Measurements from ENCODE around the gene SLC38A11.

Gene SLC38A11

GRCh38 chr2:164917296-164917903 lies 37.9 kb downstream of the SLC38A11 start:
- H3K36me3 Mint-ChIP-seq, result no peaks in the 10 kb centered on the region
- H3K27me3 Mint-ChIP-seq, result no peaks in the 10 kb centered on the region
- ATAC-seq (ENCODE audit: low read depth), result no peak
- no peaks in the 10 kb centered on the region for H3K9me3 Mint-ChIP-seq
- H3K4me3 Mint-ChIP-seq, result no peak overlapping the region
- no peak overlapping the region for H3K27ac Mint-ChIP-seq
- H3K4me1 Mint-ChIP-seq, result peaks cover 12% of the 10 kb centered on the region
- no peak for DNase-seq (ENCODE audit: low spot score in 2 of 2)

GRCh38 chr2:164915566-164915965 lies 39.8 kb downstream of the SLC38A11 start:
- no peaks in the 10 kb centered on the region for H3K9me3 Mint-ChIP-seq
- ATAC-seq (ENCODE audit: low read depth) (no peak), DNase-seq (ENCODE audit: low spot score in 2 of 2) (no peak)
- no peaks in the 10 kb centered on the region for H3K27me3 Mint-ChIP-seq
- H3K4me1 Mint-ChIP-seq, result peaks cover 12% of the 10 kb centered on the region
- no peak overlapping the region for H3K4me3 Mint-ChIP-seq
- H3K36me3 Mint-ChIP-seq, result no peaks in the 10 kb centered on the region
- no peak overlapping the region for H3K27ac Mint-ChIP-seq

DNA sequence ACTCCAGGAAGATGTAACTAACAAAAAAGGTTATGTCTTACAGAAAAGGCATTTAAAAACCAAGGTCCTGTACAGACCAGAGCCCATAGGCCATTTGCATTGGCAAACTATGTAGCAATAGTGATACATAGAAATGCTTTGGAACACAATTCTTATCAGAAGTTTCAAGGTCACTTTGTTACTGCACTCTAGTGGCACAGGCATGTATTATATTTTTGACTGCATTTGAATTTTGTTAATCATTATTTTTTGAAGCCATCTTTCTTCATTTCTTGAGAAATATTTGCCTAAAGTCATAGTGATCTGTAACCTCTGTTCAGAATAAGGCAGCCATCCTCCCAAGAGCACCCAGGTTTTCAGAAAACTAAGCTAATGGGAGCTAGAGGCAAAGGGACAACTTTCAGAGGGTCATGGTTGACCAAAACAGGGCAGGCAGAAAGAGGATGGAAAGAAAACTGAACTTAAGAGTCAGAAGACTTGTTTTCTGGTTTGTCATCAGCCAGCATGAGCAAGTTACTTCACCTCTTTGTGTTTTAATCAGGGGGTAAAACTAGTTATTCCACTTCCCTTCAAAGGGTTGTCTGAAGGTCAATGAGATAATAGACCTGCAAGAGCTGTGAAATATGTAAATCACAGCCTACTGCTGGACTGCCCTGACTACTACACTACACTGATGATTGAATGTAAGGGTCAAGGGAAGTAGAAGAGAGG lies 41.5 kb downstream of the SLC38A11 start:
- H3K4me3 Mint-ChIP-seq, result no peak overlapping the region
- DNase-seq (ENCODE audit: low spot score in 2 of 2) (peak in 1 of 2 donors; percentile 27), ATAC-seq (ENCODE audit: low read depth) (peak; percentile 67)

DNA sequence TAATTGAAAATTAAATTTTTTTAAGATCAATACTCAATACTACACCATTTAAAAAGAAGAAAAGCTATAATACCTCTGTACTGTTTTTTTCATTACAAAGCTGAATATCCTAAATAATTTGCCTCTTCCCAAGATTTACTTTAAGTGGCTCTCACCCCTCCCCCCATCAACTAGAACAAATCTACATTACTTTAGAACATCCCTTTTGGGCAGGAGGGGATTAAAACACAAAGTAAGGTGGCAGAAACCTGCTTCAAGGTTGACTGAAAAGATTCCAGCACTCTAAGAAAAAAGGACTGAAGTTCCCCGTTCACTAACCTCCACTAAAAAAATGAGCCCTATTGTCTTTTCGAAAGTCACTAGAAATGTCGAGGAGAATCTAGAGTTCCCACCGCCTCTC lies 42.3 kb downstream of the SLC38A11 start:
- ATAC-seq (ENCODE audit: low read depth) (no peak), DNase-seq (ENCODE audit: low spot score in 2 of 2) (no peak)
- H3K9me3 Mint-ChIP-seq, result no peaks in the 10 kb centered on the region
- peaks cover 22% of the 10 kb centered on the region for H3K4me1 Mint-ChIP-seq
- H3K27ac Mint-ChIP-seq, result no peak overlapping the region
- no peak overlapping the region for H3K4me3 Mint-ChIP-seq
- no peaks in the 10 kb centered on the region for H3K27me3 Mint-ChIP-seq
- H3K36me3 Mint-ChIP-seq, result no peaks in the 10 kb centered on the region

More for the DNA sequence above, 41.5 kb downstream of the SLC38A11 start:
- no peaks in the 10 kb centered on the region for H3K9me3 Mint-ChIP-seq
- peak overlapping the region; percentile 0 for H3K27ac Mint-ChIP-seq
- no peaks in the 10 kb centered on the region for H3K27me3 Mint-ChIP-seq
- H3K36me3 Mint-ChIP-seq, result no peaks in the 10 kb centered on the region
- H3K4me1 Mint-ChIP-seq, result peaks cover 22% of the 10 kb centered on the region

DNA sequence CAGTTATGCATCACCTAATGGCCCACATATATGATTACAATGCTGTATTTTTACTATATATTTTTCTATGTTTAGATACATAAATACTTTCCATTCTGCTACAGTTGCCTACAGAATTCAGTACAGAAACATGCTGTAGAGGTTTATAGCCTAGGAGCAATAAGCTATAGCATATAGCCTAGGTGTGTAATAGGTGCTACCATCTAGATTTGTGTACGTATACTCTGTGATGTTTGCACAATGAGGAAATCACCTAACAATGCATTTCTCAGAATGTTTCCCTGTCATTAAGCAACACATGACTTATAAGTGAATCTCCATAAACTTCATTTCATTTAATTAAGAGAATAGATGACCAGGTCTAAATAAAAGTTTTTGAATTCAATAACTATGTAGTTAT lies 43.5 kb downstream of the SLC38A11 start:
- Mint-ChIP-seq H3K27me3 (no peaks in the 10 kb centered on the region), H3K27ac (no peak overlapping the region), H3K4me3 (no peak overlapping the region), H3K36me3 (no peaks in the 10 kb centered on the region), H3K4me1 (peaks cover 20% of the 10 kb centered on the region), H3K9me3 (no peaks in the 10 kb centered on the region)
- ATAC-seq (ENCODE audit: low read depth) (no peak), DNase-seq (ENCODE audit: low spot score in 2 of 2) (no peak)

- Mint-ChIP-seq H3K27ac (peak overlapping the region; percentile 35), H3K4me1 (peaks cover 20% of the 10 kb centered on the region), H3K27me3 (no peaks in the 10 kb centered on the region), H3K36me3 (no peaks in the 10 kb centered on the region), H3K4me3 (no peak overlapping the region), H3K9me3 (no peaks in the 10 kb centered on the region)
- ATAC-seq (ENCODE audit: low read depth) (peak; percentile 78), DNase-seq (ENCODE audit: low spot score in 2 of 2) (no peak)
These were observed 45.0 kb downstream of the SLC38A11 start for GRCh38 chr2:164910101-164910899.

- Mint-ChIP-seq H3K9me3 (no peaks in the 10 kb centered on the region), H3K36me3 (no peaks in the 10 kb centered on the region), H3K27ac (no peak overlapping the region), H3K27me3 (no peaks in the 10 kb centered on the region), H3K4me1 (peaks cover 13% of the 10 kb centered on the region), H3K4me3 (no peak overlapping the region)
- DNase-seq (ENCODE audit: low spot score in 2 of 2) (no peak), ATAC-seq (ENCODE audit: low read depth) (no peak)
These were observed 48.4 kb downstream of the SLC38A11 start for GRCh38 chr2:164906947-164907346.

DNA sequence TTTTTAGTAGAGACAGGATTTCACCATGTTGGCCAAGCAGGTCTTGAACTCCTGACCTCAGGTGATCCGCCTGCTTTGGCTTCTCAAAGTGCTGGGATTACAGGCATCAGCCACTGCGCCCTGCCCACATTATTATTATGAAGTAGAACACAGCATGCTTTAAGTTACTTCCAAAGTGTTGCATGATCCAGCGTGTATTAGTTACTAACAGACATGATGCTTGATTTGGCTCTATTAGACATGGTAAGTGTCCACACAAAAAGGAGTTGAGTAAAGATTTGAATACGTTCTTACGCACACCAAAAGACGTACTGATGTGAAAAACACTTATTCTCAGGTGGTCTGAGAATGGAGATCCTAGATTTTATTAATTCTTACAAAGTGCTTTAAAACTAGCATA lies 50.0 kb downstream of the SLC38A11 start:
- ATAC-seq (ENCODE audit: low read depth), result no peak
- Mint-ChIP-seq H3K27ac (no peak overlapping the region), H3K36me3 (no peaks in the 10 kb centered on the region), H3K4me3 (no peak overlapping the region), H3K4me1 (peaks cover 10% of the 10 kb centered on the region), H3K9me3 (peaks cover under 1% of the 10 kb centered on the region), H3K27me3 (no peaks in the 10 kb centered on the region)
- no peak for DNase-seq (ENCODE audit: low spot score in 2 of 2)

GRCh38 chr2:164903951-164904350 lies 51.4 kb downstream of the SLC38A11 start:
- ATAC-seq (ENCODE audit: low read depth), result no peak
- Mint-ChIP-seq H3K36me3 (no peaks in the 10 kb centered on the region), H3K27ac (no peak overlapping the region), H3K27me3 (no peaks in the 10 kb centered on the region), H3K9me3 (peaks cover 2% of the 10 kb centered on the region), H3K4me3 (no peak overlapping the region), H3K4me1 (no peaks in the 10 kb centered on the region)
- DNase-seq (ENCODE audit: low spot score in 2 of 2), result no peak

GRCh38 chr2:164903204-164903603 lies 52.1 kb downstream of the SLC38A11 start:
- ATAC-seq (ENCODE audit: low read depth), result no peak
- Mint-ChIP-seq H3K27me3 (no peaks in the 10 kb centered on the region), H3K36me3 (no peaks in the 10 kb centered on the region), H3K4me3 (no peak overlapping the region), H3K27ac (no peak overlapping the region), H3K9me3 (peaks cover 2% of the 10 kb centered on the region), H3K4me1 (no peaks in the 10 kb centered on the region)
- no peak for DNase-seq (ENCODE audit: low spot score in 2 of 2)

DNA sequence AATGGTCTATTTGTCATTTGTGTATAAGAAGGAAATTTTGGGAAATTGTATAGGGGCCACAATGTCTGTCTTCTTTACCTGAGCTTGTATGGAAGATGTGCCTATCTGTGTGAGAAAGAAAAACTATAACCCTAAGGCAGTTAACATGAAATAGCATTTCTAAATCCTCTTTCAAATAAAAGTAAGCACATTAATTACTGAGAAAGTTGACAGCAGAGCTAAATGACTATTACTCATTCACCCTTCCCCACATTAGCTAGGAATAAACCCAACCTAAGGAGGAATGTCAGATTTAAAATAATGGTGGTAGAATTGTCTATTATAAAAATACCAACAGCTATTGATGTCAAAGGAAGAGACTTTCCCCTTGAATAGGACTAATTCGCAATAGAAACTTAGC lies 56.2 kb downstream of the SLC38A11 start:
- Mint-ChIP-seq H3K9me3 (peaks cover 2% of the 10 kb centered on the region), H3K36me3 (no peaks in the 10 kb centered on the region), H3K4me3 (no peak overlapping the region), H3K4me1 (peaks cover 11% of the 10 kb centered on the region), H3K27ac (no peak overlapping the region), H3K27me3 (no peaks in the 10 kb centered on the region)
- ATAC-seq (ENCODE audit: low read depth) (no peak), DNase-seq (ENCODE audit: low spot score in 2 of 2) (no peak)

DNA sequence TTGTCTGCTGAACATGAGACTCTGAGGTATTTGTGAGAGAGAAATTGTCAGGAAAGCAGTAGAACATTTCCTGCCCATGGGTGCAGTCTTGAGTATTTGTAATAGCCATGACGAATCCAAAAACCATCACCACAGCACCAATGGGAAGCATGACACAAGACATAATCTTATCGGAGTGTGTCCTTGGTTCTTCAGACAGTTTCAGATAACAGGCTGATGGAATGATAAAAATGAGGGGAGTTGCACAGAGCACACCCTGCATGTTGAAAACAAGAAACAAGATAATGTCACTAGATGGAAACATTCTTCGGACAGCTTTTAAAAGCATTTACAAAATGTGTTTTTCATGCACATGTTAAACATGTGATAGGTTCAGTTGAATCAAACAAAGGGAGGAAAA lies 56.9 kb downstream of the SLC38A11 start:
- H3K9me3 Mint-ChIP-seq, result peaks cover 2% of the 10 kb centered on the region
- no peak overlapping the region for H3K27ac Mint-ChIP-seq
- no peak for DNase-seq (ENCODE audit: low spot score in 2 of 2)

DNA sequence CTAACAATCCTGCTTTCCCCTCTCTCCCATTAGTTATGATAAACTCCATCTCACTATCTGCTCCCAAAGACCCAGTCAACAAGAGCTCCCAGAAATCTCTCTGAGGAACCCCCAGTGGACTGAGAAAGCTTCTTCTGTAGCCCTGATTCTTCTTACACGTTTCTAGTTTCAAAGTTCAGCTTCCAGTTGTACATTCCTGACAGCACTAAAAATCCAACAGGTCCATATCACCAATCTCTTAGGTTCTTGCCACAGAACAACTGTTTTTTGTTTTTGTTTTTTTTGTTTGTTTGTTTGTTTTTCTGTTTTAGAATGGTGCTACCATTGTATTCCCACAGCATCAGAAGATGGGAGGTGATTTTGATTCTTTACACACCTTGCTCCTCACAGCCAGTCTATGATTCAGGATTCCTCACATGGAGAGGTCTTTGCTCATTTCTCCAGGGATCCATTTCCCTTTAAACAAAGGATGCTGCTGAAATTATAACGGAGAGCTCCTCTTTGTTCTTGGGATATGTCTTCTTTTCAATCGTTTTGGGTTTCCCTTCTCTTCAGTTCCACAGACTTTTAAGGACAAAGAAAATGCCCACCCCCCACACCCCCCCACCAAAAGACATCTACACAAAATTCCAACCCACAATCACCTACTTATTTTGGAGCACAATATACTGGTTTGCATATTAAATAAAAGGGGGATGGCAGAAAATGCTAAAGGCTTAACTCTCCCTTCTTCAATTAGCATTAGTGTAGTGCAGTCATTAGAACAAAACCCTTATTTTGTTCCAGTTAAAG lies 57.7 kb downstream of the SLC38A11 start:
- Mint-ChIP-seq H3K4me1 (peaks cover 11% of the 10 kb centered on the region), H3K9me3 (peaks cover 2% of the 10 kb centered on the region), H3K27me3 (no peaks in the 10 kb centered on the region), H3K36me3 (no peaks in the 10 kb centered on the region), H3K27ac (peak overlapping the region; percentile 49), H3K4me3 (no peak overlapping the region)
- ATAC-seq (ENCODE audit: low read depth), result no peak
- no peak for DNase-seq (ENCODE audit: low spot score in 2 of 2)

More for the DNA sequence above, 56.9 kb downstream of the SLC38A11 start:
- Mint-ChIP-seq H3K36me3 (no peaks in the 10 kb centered on the region), H3K4me3 (no peak overlapping the region), H3K4me1 (peaks cover 11% of the 10 kb centered on the region), H3K27me3 (no peaks in the 10 kb centered on the region)
- ATAC-seq (ENCODE audit: low read depth), result no peak
